HepG2 (cell line): ENCODE data around the gene PLOD3. TPM values are rescaled to one million over a fixed set of nuclear protein-coding genes. Genes with fewer than 3 reads are reported as not detected.

Experiments
- ASH2L ChIP-seq: fragments of 300-600, 200-600 bp; sonication (generic); IDR thresholded peaks from 2 replicates; pipeline ENCODE4 v1.7.0; 2017; ENCODE audit warnings: low read depth, mild to moderate bottlenecking, moderate library complexity, mixed read lengths, low read length; ENCODE audit not compliant: insufficient read length
- ATAD3A ChIP-seq: sonication (generic); formaldehyde crosslinking; IDR thresholded peaks from 2 replicates; pipeline ENCODE4 v1.4.0; 2020; ENCODE audit warnings: missing genetic modification reagents
- ATF7-NPFF ChIP-seq: sonication (generic); formaldehyde crosslinking; IDR thresholded peaks from 2 replicates; pipeline ENCODE4 v1.8.1; 2023; ENCODE audit warnings: mild to moderate bottlenecking, low read depth, missing genetic modification reagents, moderate library complexity
- ATRX ChIP-seq: sonication (generic); formaldehyde crosslinking; IDR thresholded peaks from 2 replicates; pipeline ENCODE4 v1.4.0; 2020; ENCODE audit warnings: missing genetic modification reagents, borderline replicate concordance
- EED ChIP-seq: sonication (generic); formaldehyde crosslinking; IDR thresholded peaks from 2 replicates; pipeline ENCODE4 v1.5.0; 2020; ENCODE audit warnings: mild to moderate bottlenecking, missing genetic modification reagents
- GATAD2A ChIP-seq: IDR thresholded peaks from 2 replicates; pipeline ENCODE4 v1.6.1; 2016
- KDM5B ChIP-seq: sonication (generic); formaldehyde crosslinking; IDR thresholded peaks from 2 replicates; pipeline ENCODE4 v1.4.0; 2020; ENCODE audit warnings: missing genetic modification reagents, mild to moderate bottlenecking, borderline replicate concordance
- MIER2 ChIP-seq: IDR thresholded peaks from 2 replicates; pipeline ENCODE4 v1.6.1; 2016; ENCODE audit warnings: missing biosample characterization, missing genetic modification reagents
- MTF2 ChIP-seq: sonication (generic); formaldehyde crosslinking; IDR thresholded peaks from 2 replicates; pipeline ENCODE4 v1.5.0; 2020; ENCODE audit warnings: missing genetic modification reagents, borderline replicate concordance
- NPAS2 ChIP-seq: sonication (generic); formaldehyde crosslinking; IDR thresholded peaks from 2 replicates; pipeline ENCODE4 v1.8.0; 2022; ENCODE audit warnings: mild to moderate bottlenecking, missing genetic modification reagents, borderline replicate concordance
- PITX1 ChIP-seq: sonication (generic); formaldehyde crosslinking; IDR thresholded peaks from 2 replicates; pipeline ENCODE4 v1.5.1; 2020; ENCODE audit warnings: mild to moderate bottlenecking, missing genetic modification reagents
- RFX1 ChIP-seq: fragments of 450-650 bp; IDR thresholded peaks from 2 replicates; pipeline ENCODE4 v1.6.1; 2017
- ZFP36 ChIP-seq: fragments of 150-350 bp; IDR thresholded peaks from 2 replicates; pipeline ENCODE4 v1.6.1; 2018; ENCODE audit warnings: borderline replicate concordance, low read length, low read depth; ENCODE audit not compliant: partially characterized antibody
- ZNF143 ChIP-seq: sonication (generic); formaldehyde crosslinking; IDR thresholded peaks from 2 replicates; pipeline ENCODE4 v1.4.0; 2020; ENCODE audit warnings: missing genetic modification reagents
- ZNF292 ChIP-seq: sonication (generic); formaldehyde crosslinking; IDR thresholded peaks from 2 replicates; pipeline ENCODE4 v1.8.1; 2022; ENCODE audit warnings: mild to moderate bottlenecking, low read depth, missing genetic modification reagents, borderline replicate concordance
- ZNF333 ChIP-seq: sonication (generic); formaldehyde crosslinking; IDR thresholded peaks from 2 replicates; pipeline ENCODE4 v1.4.0; 2020; ENCODE audit warnings: mild to moderate bottlenecking, missing genetic modification reagents, borderline replicate concordance
- ZNF547 ChIP-seq: sonication (generic); formaldehyde crosslinking; IDR thresholded peaks from 2 replicates; pipeline ENCODE4 v1.5.1; 2020; ENCODE audit warnings: mild to moderate bottlenecking, missing genetic modification reagents
- ZNF703 ChIP-seq: sonication (generic); formaldehyde crosslinking; IDR thresholded peaks from 2 replicates; pipeline ENCODE4 v1.5.1; 2020; ENCODE audit warnings: missing genetic modification reagents, mild to moderate bottlenecking, moderate library complexity, borderline replicate concordance
- ZNF746 ChIP-seq: sonication (generic); formaldehyde crosslinking; IDR thresholded peaks from 2 replicates; pipeline ENCODE4 v1.8.0; 2022; ENCODE audit warnings: mild to moderate bottlenecking, missing genetic modification reagents
- polyA plus RNA-seq, 8 experiments: library from polyadenylated mRNA; depleted of rRNA in 3 of 8; stranded (reverse) in 7 of 8; unstranded in 1 of 8; fragments of >200 nt; fragmentation: Illumina TruSeq in 4 of 8; extraction: Trizol in 4 of 8; gene quantifications; 2 replicates each; pipeline versions ENCODE4 v1.2.1 to v1.2.3, GENCODE V29; 2011 to 2016; ENCODE audit warnings: low read depth in 4 of 8, missing spikeins in 1 of 8, mixed read lengths in 1 of 8; ENCODE audit not compliant: insufficient read depth in 1 of 8
- total RNA-seq, 5 experiments: library from RNA; depleted of rRNA; stranded (reverse); fragments of >200 nt; fragmentation: Illumina TruSeq; extraction: Trizol; gene quantifications; 2 replicates each; pipeline ENCODE4 v1.2.3, GENCODE V29; 2016; ENCODE audit warnings: low read depth in 1 of 5
- TF ChIP-seq, protein P1 (sequence below): IDR thresholded peaks from 2 replicates; pipeline ENCODE4 v1.6.1; 2016; ENCODE audit warnings: mild to moderate bottlenecking, missing biosample characterization, missing genetic modification reagents
- TF ChIP-seq, protein P2 (sequence below): sonication (generic); formaldehyde crosslinking; IDR thresholded peaks from 2 replicates; pipeline ENCODE4 v1.8.0; 2022; ENCODE audit warnings: mild to moderate bottlenecking, missing genetic modification reagents, moderate library complexity
- TF ChIP-seq, protein P3 (sequence below): sonication (generic); formaldehyde crosslinking; IDR thresholded peaks from 2 replicates; pipeline ENCODE4 v1.8.1; 2023; ENCODE audit warnings: mild to moderate bottlenecking, missing genetic modification reagents, borderline replicate concordance
- TF ChIP-seq, protein P4 (sequence below), 2 experiments: sonication (generic) in 1 of 2; formaldehyde crosslinking in 1 of 2; IDR thresholded peaks; 2 replicates each; pipeline versions ENCODE4 v1.5.1 to v1.6.1; 2011 to 2020; ENCODE audit warnings: borderline replicate concordance in 1 of 2, low read depth in 1 of 2, low read length in 1 of 2, mild to moderate bottlenecking in 1 of 2, missing genetic modification reagents in 1 of 2, moderate library complexity in 1 of 2
- TF ChIP-seq, protein P5 (sequence below): IDR thresholded peaks from 2 replicates; pipeline ENCODE4 v1.6.1; 2016; ENCODE audit warnings: mild to moderate bottlenecking

The PLOD3 gene
- total and polyA plus RNA-seq, 2 of the 13 experiments (the other 11 are each of a cell fraction or from before 2014, with no cell fraction given): 65.8 to 67.4 TPM

DNA sequence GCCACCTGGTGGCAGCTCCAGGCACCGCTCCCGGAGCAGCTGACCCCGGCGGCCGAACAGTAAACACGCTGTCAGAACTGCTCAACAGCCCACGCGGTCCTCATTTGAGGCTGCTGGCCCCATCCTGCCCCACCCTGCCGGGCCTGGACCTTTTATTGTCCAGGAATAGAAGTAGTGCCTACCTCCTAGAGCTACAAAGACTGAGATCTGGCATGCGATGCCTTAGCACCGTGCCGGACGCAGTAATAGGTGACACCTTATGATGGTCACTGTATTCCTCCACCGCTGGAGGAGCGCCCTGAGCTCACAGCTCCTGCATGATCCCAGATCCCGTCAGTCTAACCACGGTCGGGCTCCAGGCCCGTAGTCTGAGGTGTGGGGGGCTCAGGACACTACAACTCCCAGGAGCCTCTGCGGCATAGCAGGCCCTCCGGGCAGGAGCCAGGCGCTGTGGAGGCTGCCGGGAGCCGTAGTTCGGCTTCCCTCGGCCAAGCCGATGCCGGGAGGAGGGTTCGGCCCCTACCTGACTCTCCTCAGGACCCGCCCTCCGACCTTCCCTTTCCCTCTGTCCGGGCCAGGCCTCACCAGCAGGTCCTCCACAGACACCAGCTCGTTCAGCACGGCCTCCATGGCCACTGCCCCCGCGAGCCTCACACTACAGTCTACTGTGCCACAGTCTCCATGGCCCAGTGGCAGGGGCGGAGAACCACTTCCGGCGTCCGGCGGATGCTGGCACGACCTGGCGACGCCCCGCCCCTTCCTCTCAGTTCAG lies 27.2 kb upstream of the PLOD3 start, which contains the start of gene FIS1 (continued):
- TF ChIP-seq, protein P1, sequence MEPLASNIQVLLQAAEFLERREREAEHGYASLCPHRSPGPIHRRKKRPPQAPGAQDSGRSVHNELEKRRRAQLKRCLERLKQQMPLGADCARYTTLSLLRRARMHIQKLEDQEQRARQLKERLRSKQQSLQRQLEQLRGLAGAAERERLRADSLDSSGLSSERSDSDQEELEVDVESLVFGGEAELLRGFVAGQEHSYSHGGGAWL: peak; percentile 51; the same call in 1 of the 2 replicates
- TF ChIP-seq KDM5B (CRISPR knock-in tag) (peak; percentile 73; the same call in 1 of the 2 replicates), ZFP36 (no peak), NPAS2 (CRISPR knock-in tag) (no peak), ASH2L (peak; percentile 64), RFX1 (no peak), EED (no peak; the same call in 1 of the 2 replicates), PITX1 (CRISPR knock-in tag) (no peak), MIER2 (CRISPR knock-in tag) (no peak), ZNF547 (CRISPR knock-in tag) (peak; percentile 42; the same call in 1 of the 2 replicates), MTF2 (0 out of 2 replicates have a peak, but pooled peaks have one; percentile 21), ATAD3A (CRISPR knock-in tag) (no peak), ZNF703 (CRISPR knock-in tag) (no peak; the same call in 1 of the 2 replicates), ZNF292 (CRISPR knock-in tag) (no peak), ZNF333 (CRISPR knock-in tag) (0 out of 2 replicates have a peak, but pooled peaks have one; percentile 17), ZNF746 (0 out of 2 replicates have a peak, but pooled peaks have one; percentile 45), GATAD2A (CRISPR knock-in tag) (peak; percentile 31; the same call in 1 of the 2 replicates), ATRX (CRISPR knock-in tag) (no peak), ATF7-NPFF (CRISPR knock-in tag) (no peak; the same call in 1 of the 2 replicates), ZNF143 (CRISPR knock-in tag) (peak; percentile 100)
- TF ChIP-seq, protein P2, sequence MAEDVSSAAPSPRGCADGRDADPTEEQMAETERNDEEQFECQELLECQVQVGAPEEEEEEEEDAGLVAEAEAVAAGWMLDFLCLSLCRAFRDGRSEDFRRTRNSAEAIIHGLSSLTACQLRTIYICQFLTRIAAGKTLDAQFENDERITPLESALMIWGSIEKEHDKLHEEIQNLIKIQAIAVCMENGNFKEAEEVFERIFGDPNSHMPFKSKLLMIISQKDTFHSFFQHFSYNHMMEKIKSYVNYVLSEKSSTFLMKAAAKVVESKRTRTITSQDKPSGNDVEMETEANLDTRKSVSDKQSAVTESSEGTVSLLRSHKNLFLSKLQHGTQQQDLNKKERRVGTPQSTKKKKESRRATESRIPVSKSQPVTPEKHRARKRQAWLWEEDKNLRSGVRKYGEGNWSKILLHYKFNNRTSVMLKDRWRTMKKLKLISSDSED: no peak
- TF ChIP-seq, protein P3, sequence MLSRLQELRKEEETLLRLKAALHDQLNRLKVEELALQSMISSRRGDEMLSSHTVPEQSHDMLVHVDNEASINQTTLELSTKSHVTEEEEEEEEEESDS (CRISPR knock-in tag): no peak
- TF ChIP-seq, protein P4, sequence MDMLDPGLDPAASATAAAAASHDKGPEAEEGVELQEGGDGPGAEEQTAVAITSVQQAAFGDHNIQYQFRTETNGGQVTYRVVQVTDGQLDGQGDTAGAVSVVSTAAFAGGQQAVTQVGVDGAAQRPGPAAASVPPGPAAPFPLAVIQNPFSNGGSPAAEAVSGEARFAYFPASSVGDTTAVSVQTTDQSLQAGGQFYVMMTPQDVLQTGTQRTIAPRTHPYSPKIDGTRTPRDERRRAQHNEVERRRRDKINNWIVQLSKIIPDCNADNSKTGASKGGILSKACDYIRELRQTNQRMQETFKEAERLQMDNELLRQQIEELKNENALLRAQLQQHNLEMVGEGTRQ (IDR thresholded peaks at IDR 0.05; ENCODE audit: low read depth, low read length): no peak
- TF ChIP-seq, protein P4 (CRISPR knock-in tag; IDR thresholded peaks at IDR 0.05; ENCODE audit: borderline replicate concordance): no peak
- TF ChIP-seq, protein P5, sequence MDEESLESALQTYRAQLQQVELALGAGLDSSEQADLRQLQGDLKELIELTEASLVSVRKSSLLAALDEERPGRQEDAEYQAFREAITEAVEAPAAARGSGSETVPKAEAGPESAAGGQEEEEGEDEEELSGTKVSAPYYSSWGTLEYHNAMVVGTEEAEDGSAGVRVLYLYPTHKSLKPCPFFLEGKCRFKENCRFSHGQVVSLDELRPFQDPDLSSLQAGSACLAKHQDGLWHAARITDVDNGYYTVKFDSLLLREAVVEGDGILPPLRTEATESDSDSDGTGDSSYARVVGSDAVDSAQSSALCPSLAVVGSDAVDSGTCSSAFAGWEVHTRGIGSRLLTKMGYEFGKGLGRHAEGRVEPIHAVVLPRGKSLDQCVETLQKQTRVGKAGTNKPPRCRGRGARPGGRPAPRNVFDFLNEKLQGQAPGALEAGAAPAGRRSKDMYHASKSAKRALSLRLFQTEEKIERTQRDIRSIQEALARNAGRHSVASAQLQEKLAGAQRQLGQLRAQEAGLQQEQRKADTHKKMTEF (CRISPR knock-in tag): peak; percentile 66
